HepG2 (cell line): ENCODE data around the gene SVBP. TPM values are rescaled to one million over a fixed set of nuclear protein-coding genes. Genes with fewer than 3 reads are reported as not detected.

Experiments used
- CCDC6 ChIP-seq: sonication (generic); formaldehyde crosslinking; IDR thresholded peaks from 2 replicates; pipeline ENCODE4 v1.8.1; 2022; ENCODE audit warnings: mild to moderate bottlenecking, missing genetic modification reagents, moderate library complexity
- HES4 ChIP-seq: sonication (generic); formaldehyde crosslinking; IDR thresholded peaks from 2 replicates; pipeline ENCODE4 v1.9.0; 2021; ENCODE audit warnings: mild to moderate bottlenecking, missing genetic modification reagents, borderline replicate concordance
- HNRNPH1 ChIP-seq: fragments of 200-400 bp; formaldehyde crosslinking; optimal IDR thresholded peaks from 2 replicates; pipeline ENCODE3; 2017; ENCODE audit warnings: mild to moderate bottlenecking, low read depth, low read length
- HOXD1 ChIP-seq: sonication (generic); formaldehyde crosslinking; IDR thresholded peaks from 2 replicates; pipeline ENCODE4 v1.5.0; 2020; ENCODE audit warnings: missing genetic modification reagents
- JUND ChIP-seq: sonication (generic); formaldehyde crosslinking; IDR thresholded peaks from 2 replicates; pipeline ENCODE4 v1.8.0; 2022; ENCODE audit warnings: mild to moderate bottlenecking, missing genetic modification reagents
- MED13 ChIP-seq: sonication (generic); formaldehyde crosslinking; IDR thresholded peaks from 2 replicates; pipeline ENCODE4 v1.5.0; 2020; ENCODE audit warnings: missing genetic modification reagents
- MTF2 ChIP-seq: sonication (generic); formaldehyde crosslinking; IDR thresholded peaks from 2 replicates; pipeline ENCODE4 v1.5.0; 2020; ENCODE audit warnings: missing genetic modification reagents, borderline replicate concordance
- NCOA1 ChIP-seq: sonication (generic); formaldehyde crosslinking; IDR thresholded peaks from 2 replicates; pipeline ENCODE4 v1.9.0; 2021; ENCODE audit warnings: missing genetic modification reagents
- NPAS2 ChIP-seq: sonication (generic); formaldehyde crosslinking; IDR thresholded peaks from 2 replicates; pipeline ENCODE4 v1.8.0; 2022; ENCODE audit warnings: mild to moderate bottlenecking, missing genetic modification reagents, borderline replicate concordance
- NR3C1 ChIP-seq: sonication (generic); formaldehyde crosslinking; IDR thresholded peaks from 2 replicates; pipeline ENCODE4 v1.4.0; 2020; ENCODE audit warnings: missing genetic modification reagents
- SALL1 ChIP-seq: sonication (generic); formaldehyde crosslinking; IDR thresholded peaks from 2 replicates; pipeline ENCODE4 v1.8.0; 2022; ENCODE audit warnings: mild to moderate bottlenecking, missing genetic modification reagents
- SETDB1 ChIP-seq: sonication (generic); formaldehyde crosslinking; IDR thresholded peaks from 2 replicates; pipeline ENCODE4 v1.5.1; 2020; ENCODE audit warnings: missing genetic modification reagents, mild to moderate bottlenecking, borderline replicate concordance
- SRY ChIP-seq: sonication (generic); formaldehyde crosslinking; IDR thresholded peaks from 2 replicates; pipeline ENCODE4 v1.8.0; 2022; ENCODE audit warnings: mild to moderate bottlenecking, missing genetic modification reagents
- TBL1XR1 ChIP-seq: fragments of 150-350 bp; IDR thresholded peaks from 2 replicates; pipeline ENCODE4 v1.6.1; 2014; ENCODE audit warnings: borderline replicate concordance, low read length; ENCODE audit not compliant: partially characterized antibody
- ZFP90 ChIP-seq: sonication (generic); formaldehyde crosslinking; IDR thresholded peaks from 2 replicates; pipeline ENCODE4 v1.8.0; 2022; ENCODE audit warnings: missing genetic modification reagents, mild to moderate bottlenecking, inconsistent platforms, borderline replicate concordance
- ZNF24 ChIP-seq: fragments of 450-650 bp; IDR thresholded peaks from 2 replicates; pipeline ENCODE4 v1.6.1; 2017; ENCODE audit warnings: antibody characterized with exemption, mild to moderate bottlenecking
- ZNF678 ChIP-seq: sonication (generic); formaldehyde crosslinking; IDR thresholded peaks from 2 replicates; pipeline ENCODE4 v1.4.0; 2020; ENCODE audit warnings: mild to moderate bottlenecking, missing genetic modification reagents
- polyA plus RNA-seq, 8 experiments: library from polyadenylated mRNA; depleted of rRNA in 3 of 8; stranded (reverse) in 7 of 8; unstranded in 1 of 8; fragments of >200 nt; fragmentation: Illumina TruSeq in 4 of 8; extraction: Trizol in 4 of 8; gene quantifications; 2 replicates each; pipeline versions ENCODE4 v1.2.1 to v1.2.3, GENCODE V29; 2011 to 2016; ENCODE audit warnings: low read depth in 4 of 8, missing spikeins in 1 of 8, mixed read lengths in 1 of 8; ENCODE audit not compliant: insufficient read depth in 1 of 8
- total RNA-seq, 5 experiments: library from RNA; depleted of rRNA; stranded (reverse); fragments of >200 nt; fragmentation: Illumina TruSeq; extraction: Trizol; gene quantifications; 2 replicates each; pipeline ENCODE4 v1.2.3, GENCODE V29; 2016; ENCODE audit warnings: low read depth in 1 of 5
- TF ChIP-seq, protein P1 (sequence below): IDR thresholded peaks from 2 replicates; pipeline ENCODE4 v1.6.1; 2016; ENCODE audit warnings: low read depth, borderline replicate concordance
- TF ChIP-seq, protein P2 (sequence below): sonication (generic); formaldehyde crosslinking; conservative IDR thresholded peaks from 2 replicates; pipeline ENCODE4 v1.4.0; 2020; ENCODE audit warnings: missing genetic modification reagents
- TF ChIP-seq, protein P3 (sequence below): sonication (generic); formaldehyde crosslinking; IDR thresholded peaks from 2 replicates; pipeline ENCODE4 v1.4.0; 2020; ENCODE audit warnings: mild to moderate bottlenecking, low read depth, missing genetic modification reagents
- TF ChIP-seq, protein P4 (sequence below): sonication (generic); formaldehyde crosslinking; IDR thresholded peaks from 2 replicates; pipeline ENCODE4 v1.5.1; 2020; ENCODE audit warnings: missing genetic modification reagents, mild to moderate bottlenecking, borderline replicate concordance
- TF ChIP-seq, protein P5 (sequence below): sonication (generic); formaldehyde crosslinking; IDR thresholded peaks from 2 replicates; pipeline ENCODE4 v1.8.0; 2022; ENCODE audit warnings: mild to moderate bottlenecking, missing genetic modification reagents, borderline replicate concordance
- TF ChIP-seq, protein P6 (sequence below): sonication (generic); formaldehyde crosslinking; IDR thresholded peaks from 2 replicates; pipeline ENCODE4 v1.5.0; 2020; ENCODE audit warnings: missing genetic modification reagents

SVBP gene
- total and polyA plus RNA-seq, 2 of the 13 experiments (the other 11 are each of a cell fraction or from before 2014, with no cell fraction given) = 28.8 to 48.2 TPM

DNA sequence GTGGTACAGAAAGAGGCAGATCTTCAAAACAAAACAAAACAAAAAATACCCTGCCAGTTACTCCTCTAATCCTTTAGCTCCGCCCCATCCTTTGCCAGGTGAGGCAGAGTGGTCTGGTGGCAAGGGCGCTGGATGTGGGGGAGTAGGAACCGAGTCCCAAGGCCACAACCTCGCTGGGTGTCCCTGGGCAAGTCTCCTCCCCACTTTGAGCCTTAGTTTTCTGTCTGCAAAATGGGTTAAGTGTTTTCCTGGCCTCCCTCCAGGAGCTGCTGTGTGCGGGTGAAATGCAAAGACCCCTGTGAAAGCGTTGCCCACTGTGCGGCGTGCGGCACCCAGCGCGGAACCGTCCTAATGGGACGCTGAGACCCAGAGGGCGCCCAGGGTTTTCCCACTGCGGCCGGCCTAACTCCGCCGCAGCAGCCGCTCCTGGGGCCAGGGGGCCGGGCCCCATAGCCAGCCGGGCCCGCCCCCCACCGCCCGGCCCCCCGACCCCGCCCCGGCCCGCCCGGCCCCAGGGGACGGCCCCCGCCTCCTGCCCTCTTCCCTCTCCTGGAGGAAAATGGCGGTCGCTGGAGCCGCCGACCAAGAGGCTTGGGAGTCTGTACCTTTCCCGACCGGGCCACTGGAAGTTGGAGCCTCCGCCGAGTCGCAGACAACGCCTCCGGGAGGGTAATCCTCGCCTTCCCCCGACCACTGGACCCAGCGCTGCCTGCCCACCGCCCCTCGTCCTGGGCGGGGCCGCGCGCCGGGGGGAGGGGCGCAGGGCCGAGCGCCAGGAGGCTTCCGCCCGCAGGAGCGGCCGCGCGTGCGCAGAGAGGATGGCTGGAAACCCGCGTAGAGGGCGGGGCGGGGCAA, at the start of gene SVBP, which contains the start of gene ERMAP (continued):
- TF ChIP-seq, protein P1, sequence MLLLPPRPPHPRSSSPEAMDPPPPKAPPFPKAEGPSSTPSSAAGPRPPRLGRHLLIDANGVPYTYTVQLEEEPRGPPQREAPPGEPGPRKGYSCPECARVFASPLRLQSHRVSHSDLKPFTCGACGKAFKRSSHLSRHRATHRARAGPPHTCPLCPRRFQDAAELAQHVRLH (CRISPR knock-in tag) = 0 out of 2 replicates have a peak, but pooled peaks have one; percentile 23
- TF ChIP-seq NR3C1 (CRISPR knock-in tag) (no peak), ZFP90 (CRISPR knock-in tag) (peak; percentile 55; the same call in 1 of the 2 replicates), SRY (no peak), ZNF678 (CRISPR knock-in tag) (no peak), HES4 (CRISPR knock-in tag) (no peak; the same call in 1 of the 2 replicates), JUND (CRISPR knock-in tag) (no peak), ZNF24 (no peak), MED13 (CRISPR knock-in tag) (no peak), MTF2 (CRISPR knock-in tag) (no peak), HNRNPH1 (no peak), NPAS2 (CRISPR knock-in tag) (no peak), SALL1 (peak; percentile 32; the same call in 1 of the 2 replicates), HOXD1 (CRISPR knock-in tag) (no peak; the same call in 1 of the 2 replicates), CCDC6 (CRISPR knock-in tag) (no peak), SETDB1 (CRISPR knock-in tag) (no peak), NCOA1 (CRISPR knock-in tag) (no peak), TBL1XR1 (no peak)
- TF ChIP-seq, protein P2, sequence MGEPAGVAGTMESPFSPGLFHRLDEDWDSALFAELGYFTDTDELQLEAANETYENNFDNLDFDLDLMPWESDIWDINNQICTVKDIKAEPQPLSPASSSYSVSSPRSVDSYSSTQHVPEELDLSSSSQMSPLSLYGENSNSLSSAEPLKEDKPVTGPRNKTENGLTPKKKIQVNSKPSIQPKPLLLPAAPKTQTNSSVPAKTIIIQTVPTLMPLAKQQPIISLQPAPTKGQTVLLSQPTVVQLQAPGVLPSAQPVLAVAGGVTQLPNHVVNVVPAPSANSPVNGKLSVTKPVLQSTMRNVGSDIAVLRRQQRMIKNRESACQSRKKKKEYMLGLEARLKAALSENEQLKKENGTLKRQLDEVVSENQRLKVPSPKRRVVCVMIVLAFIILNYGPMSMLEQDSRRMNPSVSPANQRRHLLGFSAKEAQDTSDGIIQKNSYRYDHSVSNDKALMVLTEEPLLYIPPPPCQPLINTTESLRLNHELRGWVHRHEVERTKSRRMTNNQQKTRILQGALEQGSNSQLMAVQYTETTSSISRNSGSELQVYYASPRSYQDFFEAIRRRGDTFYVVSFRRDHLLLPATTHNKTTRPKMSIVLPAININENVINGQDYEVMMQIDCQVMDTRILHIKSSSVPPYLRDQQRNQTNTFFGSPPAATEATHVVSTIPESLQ (CRISPR knock-in tag) = no peak
- TF ChIP-seq, protein P3, sequence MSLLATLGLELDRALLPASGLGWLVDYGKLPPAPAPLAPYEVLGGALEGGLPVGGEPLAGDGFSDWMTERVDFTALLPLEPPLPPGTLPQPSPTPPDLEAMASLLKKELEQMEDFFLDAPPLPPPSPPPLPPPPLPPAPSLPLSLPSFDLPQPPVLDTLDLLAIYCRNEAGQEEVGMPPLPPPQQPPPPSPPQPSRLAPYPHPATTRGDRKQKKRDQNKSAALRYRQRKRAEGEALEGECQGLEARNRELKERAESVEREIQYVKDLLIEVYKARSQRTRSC (CRISPR knock-in tag) = no peak
- TF ChIP-seq, protein P4, sequence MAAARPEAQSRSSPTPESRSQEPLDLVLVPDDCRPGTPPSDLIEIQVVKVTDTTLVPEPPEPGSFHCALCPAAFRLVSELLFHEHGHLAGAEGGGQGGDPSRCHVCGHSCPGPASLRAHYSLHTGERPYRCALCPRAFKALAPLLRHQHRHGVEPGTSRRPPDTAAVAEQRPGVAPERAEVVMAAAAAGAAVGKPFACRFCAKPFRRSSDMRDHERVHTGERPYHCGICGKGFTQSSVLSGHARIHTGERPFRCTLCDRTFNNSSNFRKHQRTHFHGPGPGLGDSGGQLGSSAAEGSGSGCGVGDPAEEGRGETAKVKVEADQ (CRISPR knock-in tag) = 0 out of 2 replicates have a peak, but pooled peaks have one; percentile 46
- TF ChIP-seq, protein P5, sequence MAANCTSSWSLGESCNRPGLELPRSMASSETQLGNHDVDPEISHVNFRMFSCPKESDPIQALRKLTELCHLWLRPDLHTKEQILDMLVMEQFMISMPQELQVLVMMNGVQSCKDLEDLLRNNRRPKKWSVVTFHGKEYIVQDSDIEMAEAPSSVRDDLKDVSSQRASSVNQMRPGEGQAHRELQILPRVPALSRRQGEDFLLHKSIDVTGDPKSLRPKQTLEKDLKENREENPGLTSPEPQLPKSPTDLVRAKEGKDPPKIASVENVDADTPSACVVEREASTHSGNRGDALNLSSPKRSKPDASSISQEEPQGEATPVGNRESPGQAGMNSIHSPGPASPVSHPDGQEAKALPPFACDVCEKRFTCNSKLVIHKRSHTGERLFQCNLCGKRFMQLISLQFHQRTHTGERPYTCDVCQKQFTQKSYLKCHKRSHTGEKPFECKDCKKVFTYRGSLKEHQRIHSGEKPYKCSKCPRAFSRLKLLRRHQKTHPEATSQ (CRISPR knock-in tag) = no peak
- TF ChIP-seq, protein P6, sequence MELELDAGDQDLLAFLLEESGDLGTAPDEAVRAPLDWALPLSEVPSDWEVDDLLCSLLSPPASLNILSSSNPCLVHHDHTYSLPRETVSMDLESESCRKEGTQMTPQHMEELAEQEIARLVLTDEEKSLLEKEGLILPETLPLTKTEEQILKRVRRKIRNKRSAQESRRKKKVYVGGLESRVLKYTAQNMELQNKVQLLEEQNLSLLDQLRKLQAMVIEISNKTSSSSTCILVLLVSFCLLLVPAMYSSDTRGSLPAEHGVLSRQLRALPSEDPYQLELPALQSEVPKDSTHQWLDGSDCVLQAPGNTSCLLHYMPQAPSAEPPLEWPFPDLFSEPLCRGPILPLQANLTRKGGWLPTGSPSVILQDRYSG (CRISPR knock-in tag) = peak; percentile 43; the same call in 1 of the 2 replicates
